Hematopoietic multipotent progenitor cell treated with erythropoietin and hydrocortisone succinate and interleukin-3 and kit ligand, for 17 days (in vitro differentiated cells): Measurements from ENCODE around the gene LRRC32.

Experiments used
- DNase-seq: peaks from one replicate; pipeline ENCODE4 v3.0.0-alpha.2; 2015; ENCODE audit warnings: low spot score

LRRC32 gene

GRCh38 chr11:76678321-76678720 is 7.8 kb upstream of the LRRC32 start:
- no peak for DNase-seq

- no peak for DNase-seq
Observed at GRCh38 chr11:76677458-76677765, 6.9 kb upstream of the LRRC32 start.

DNA sequence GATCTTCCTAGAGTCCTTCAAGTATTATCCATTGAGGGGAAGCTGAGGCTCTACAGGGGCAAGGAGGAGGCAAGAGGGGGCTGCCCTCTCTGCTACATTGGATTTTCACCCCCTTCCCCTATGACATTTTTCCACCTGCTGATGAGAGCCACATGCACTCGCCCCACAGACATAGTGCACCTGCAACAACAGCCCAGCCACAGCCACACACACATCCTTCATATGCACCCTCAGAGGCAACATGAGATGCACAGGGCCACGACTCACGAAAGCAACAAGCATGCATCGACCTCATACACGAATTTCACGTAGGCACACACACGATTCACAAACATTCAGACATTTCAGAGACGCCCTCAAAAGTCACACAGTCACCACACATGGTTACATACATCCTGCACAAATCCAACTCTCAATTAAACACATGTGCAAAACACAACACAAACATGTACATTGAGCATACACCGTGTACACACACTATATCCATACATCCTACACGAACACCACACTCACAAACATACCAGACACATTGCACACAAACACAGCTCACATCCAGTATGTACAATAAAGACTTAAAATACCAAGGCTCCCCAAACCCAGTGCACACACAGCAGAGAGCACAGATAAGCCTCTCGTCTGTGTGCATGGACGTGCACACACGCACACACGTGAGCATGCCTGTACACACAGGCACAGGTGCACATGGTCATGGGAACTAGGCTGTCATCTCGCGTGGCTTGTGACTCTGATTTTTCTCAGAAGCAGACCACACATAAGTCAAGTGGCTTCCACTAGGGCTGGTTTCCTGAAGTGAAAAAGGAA is 6.3 kb upstream of the LRRC32 start:
- DNase-seq: no peak

GRCh38 chr11:76674517-76675400 is 4.2 kb upstream of the LRRC32 start:
- DNase-seq: no peak

- DNase-seq: no peak
Observed at GRCh38 chr11:76673176-76674142, 2.9 kb upstream of the LRRC32 start.

GRCh38 chr11:76672431-76673175 is 2.1 kb upstream of the LRRC32 start:
- no peak for DNase-seq

DNA sequence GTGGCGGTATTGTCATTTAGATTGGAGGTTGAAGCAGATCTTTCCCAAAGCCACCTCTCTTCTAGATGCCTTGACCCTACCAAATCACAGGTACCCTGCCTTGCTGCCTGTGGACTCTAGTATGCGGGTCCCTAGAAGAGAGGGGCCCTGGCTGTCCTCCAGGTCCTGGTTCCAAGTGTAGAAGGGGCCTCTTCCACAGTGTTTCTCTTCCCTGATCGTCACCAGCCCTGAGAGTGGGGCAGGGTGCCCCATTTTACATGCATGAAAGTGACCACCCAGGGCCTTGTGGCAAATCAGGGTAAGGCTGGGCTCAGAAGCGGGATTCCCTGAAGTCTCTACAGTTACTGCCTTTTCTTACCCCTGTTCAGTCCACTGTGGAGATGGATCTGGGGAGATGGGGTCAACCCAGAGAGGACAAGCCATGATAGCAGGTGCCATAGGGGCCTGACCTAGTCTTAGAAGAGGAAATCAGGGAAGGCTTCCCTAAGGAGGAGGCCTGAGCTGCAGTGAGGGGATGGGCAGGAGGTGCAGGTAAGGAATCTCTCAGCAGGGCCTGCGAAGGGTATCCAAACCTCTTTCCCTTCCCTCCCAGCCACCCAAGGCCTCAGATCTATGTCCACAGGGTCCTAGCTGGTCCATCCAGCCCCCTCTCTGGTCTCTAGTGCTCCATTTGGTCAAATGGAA is 1.2 kb upstream of the LRRC32 start:
- no peak for DNase-seq

GRCh38 chr11:76671237-76671592 is 668 bp upstream of the LRRC32 start:
- DNase-seq: no peak

DNA sequence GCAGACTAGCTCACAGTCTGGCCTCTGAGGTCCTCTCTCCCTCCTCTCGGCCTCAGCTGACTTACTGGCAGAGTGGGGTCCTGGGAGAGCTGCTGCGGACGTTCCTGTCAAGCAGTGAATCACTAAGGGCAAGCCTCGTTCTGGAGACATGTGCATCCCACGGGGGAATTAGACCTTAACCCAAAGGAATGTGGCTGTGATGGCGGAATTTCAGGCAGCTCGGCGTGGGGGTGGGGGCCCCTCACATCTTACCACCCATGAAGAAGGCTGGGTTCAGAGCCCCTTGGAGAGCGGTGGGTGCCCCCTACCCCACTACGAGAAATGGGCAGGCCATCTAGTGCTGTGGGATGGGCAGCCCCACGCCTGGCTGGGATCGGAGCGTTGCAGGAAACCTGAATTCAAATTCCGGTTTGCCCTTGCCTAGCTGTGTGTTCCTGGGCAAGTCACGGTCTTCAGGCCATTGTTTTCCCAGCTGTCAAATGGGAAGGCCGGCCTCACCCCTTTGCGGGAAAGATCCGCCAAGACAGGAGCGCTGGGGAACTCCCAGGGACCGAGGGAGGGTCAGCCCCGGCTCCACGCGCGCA is 554 bp downstream of the LRRC32 start:
- DNase-seq: no peak

DNA sequence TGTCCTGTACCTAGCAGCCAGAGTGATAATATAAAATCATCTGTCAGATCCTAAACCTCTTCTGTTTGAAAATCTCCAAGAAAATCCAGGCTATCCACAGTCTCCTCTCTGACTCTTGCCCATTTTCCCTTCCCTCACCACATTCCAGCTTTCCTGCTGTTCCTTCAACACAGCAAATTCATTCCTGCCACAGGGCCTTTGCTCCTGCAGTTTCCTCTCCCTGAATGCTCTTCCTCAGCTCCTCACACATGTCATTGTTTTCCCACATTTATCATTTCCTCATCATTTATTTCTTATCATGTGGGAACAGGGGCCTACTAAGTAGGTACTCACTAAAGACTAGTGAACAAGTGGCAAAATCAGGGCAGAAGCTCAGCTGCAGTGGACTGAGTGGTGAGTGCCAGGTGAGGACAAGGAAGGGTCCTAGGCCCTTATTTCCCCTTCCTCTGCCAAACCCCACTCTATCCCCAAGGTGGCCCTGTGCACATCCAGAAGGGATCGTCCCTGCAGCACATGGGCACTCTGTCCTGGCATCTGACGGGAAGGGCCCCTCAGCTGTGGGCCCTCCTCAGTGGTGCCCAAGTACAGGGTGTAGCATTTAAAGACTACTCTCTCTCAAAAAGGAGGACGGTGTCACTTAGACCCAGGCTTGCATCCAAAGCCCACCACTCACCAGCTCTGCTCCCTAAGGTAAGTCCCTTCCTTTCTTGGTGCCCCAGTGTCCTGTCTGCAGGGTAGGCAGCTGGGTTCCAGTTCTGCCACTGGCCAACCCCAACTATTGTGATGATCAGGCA is 2.0 kb downstream of the LRRC32 start:
- DNase-seq: no peak

DNA sequence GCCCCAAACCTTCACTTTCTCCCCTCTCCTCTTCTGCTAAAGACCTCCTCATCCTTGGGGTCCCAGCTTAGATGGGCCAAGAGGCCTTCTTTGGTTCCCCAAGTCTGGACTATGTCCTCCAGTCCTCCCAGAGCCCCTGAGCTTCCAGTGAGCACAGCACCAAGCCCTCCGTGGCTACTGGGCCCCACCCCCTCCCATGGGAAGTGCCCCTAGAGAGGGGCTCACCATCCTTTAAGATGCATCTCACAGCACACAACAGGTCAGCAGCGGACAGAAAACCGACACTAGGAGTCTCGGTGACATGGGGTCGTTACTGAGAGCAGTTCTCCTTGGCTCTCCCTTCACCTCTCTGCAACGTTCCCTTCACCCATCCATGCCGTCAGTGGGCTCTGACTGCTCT is 2.7 kb downstream of the LRRC32 start:
- DNase-seq: no peak

- DNase-seq: no peak
Observed at GRCh38 chr11:76667271-76667818, 3.2 kb downstream of the LRRC32 start.

DNA sequence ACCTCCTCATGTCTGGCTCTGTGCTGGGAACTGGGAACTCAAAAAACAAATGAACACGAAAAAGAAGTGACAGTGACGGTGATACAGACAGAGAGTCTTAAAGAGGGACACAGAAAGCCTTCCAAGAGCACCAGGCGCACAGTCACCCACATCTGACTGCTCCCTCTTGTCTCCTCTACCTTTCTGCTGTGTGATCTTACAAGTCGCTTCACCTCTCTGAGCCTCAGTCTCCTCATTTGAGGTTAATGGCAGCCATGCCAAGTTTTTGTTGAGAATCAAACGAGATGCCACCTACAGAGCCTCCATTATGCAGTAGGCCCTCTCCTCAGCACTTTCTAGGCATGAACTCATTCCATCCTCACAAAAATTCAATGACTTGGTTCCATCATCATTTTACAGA is 3.7 kb downstream of the LRRC32 start:
- DNase-seq: no peak

DNA sequence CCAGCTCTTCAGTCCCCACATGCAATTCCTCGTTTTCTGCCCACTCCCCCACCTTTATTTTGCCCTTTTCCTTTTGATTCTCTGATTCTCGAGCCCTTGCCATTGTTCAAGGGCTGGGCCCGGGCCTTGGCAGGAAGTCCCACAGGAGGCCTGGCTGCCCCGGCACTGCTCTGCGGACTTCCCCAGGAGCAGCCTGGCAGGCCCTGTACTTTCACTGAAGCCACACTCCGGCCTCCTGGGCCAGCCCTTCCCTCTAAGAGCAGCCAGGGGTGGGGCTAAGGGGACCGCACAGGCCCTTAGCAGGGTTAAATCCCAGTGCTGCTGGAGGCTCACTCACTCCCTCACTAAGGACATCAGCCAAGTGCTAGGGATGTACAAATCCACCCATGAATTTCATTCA is 4.1 kb downstream of the LRRC32 start:
- no peak for DNase-seq

- DNase-seq: no peak
Observed at GRCh38 chr11:76665921-76666351, 4.6 kb downstream of the LRRC32 start.

DNA sequence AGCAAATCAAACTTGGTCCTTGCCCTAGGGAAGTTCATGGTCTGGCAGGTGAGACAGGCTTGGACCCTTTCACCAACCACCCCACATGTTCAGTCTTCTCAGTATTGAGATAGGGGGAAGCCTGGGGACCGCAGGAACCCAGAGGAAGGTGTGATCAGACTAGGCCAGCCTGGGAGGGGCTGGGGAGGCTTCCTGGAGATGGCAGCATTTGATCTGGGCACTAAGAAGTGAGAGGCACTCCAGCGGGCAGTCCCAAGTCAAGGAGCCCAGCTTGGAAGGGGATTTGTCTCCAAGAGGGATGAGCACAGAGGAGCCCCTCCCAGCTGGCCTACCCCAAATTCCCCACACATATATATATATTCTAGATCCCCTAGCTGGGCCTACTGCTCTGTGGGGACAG is 5.4 kb downstream of the LRRC32 start:
- no peak for DNase-seq

DNA sequence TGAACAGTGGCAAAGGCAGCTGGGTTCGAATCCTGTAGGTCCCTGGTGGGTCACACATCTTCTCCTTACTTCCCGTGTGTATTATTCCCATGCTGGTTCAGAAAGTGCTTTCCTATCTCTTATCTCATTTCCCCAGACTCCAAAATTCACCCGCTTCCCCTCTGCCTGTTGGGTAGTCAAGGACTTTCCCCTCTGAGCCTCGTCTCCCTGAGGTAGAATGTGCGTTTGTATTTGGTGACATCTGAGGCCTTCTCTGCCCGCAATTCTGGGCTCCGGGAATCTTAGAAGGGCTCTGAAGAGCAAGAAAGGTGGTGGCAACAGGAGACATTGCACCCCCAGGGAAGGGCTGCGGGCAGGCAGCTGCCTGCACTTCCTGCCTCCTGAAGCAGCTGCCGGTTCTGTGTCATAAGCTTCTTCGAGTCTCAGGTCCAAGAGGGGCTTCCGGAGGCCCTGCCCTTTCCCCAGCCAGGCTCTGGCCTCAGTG is 5.9 kb downstream of the LRRC32 start:
- no peak for DNase-seq

DNA sequence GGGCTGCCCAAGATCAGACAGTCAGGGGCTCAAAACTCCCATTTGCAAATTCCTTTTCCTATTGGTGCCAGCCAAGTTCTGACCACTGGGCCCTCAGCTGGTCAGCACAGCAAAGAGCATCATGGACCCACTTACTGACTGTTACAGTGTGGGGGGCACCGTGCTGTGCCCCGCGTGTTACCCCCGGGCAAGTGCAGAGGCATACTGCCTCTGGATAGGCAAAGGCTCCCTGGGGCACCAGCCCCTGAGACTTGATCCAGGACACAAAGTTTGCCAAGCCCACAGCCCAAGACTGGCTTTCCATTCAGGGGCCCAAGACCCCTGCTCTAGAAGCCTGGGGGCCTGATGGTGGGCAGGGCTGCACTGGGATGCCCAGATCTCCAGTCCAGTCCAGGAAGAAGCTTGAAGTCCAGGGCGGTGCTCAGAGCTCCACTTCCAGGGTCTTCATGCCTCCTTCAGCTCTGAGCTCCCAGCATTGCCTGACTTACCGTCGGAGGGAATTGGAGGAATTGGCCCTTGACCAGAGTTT is 6.6 kb downstream of the LRRC32 start:
- DNase-seq: no peak

DNA sequence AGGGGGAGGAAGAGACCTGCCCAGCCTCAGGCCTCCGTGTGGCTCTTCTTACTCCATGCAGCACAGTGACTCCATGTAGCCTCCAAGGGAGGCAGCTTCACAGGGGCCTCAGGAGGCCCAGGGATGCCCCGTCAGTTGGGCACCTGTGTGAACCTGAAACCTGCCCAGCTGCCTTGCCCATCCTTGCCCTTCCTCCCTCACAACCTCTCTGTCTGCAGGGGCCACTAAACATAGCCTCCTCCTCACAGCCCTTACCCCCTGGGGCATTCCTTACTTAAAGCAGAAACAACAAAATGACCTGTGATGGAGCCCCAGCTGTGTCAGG is 7.1 kb downstream of the LRRC32 start:
- DNase-seq: no peak
